Left ventricle myocardium inferior (tissue), 1 donor: Measurements from ENCODE around the gene VASH1. TPM values are rescaled to one million over a fixed set of nuclear protein-coding genes. Genes with fewer than 3 reads are reported as not detected.
A peak's percentile ranks its signal among the peaks of the same experiment; 100 is the strongest.

Experiments
- DNase-seq: peaks from one replicate; pipeline ENCODE4 v3.0.0-alpha.2; 2020
- H3K27ac ChIP-seq: fragments of 200-600 bp; replicated peaks from 2 replicates; pipeline ENCODE4 v1.8.0; 2021
- H3K27me3 ChIP-seq: fragments of 200-600 bp; 2 replicates; pipeline ENCODE4 v1.8.0; 2021; ENCODE audit warnings: low read depth
- H3K36me3 ChIP-seq: fragments of 200-600 bp; 2 replicates; pipeline ENCODE4 v1.8.0; 2021
- H3K4me1 ChIP-seq: fragments of 200-600 bp; 2 replicates; pipeline ENCODE4 v1.8.0; 2021
- H3K4me3 ChIP-seq: fragments of 200-600 bp; 2 replicates; pipeline ENCODE4 v1.8.0; 2021; ENCODE audit warnings: mild to moderate bottlenecking, moderate library complexity
- H3K9me3 ChIP-seq: fragments of 200-600 bp; replicated peaks from 2 replicates; pipeline ENCODE4 v1.8.0; 2021
- CTCF ChIP-seq: fragments of 200-600 bp; IDR thresholded peaks from 2 replicates; pipeline ENCODE4 v1.8.0; 2021; ENCODE audit warnings: antibody characterized with exemption, mild to moderate bottlenecking, borderline replicate concordance
- intact Hi-C: fragments of 100-400 bp; cut with micrococcal nuclease; formaldehyde crosslinking; loops from one replicate; pipeline ENCODE4 v1.11.0; 2022
- total RNA-seq: library from RNA; stranded (reverse); fragmentation: NEBNext Ultra II Directional; extraction: Animal tissue kit (Norgen Biotek cat#: 25700); gene quantifications from one replicate; pipeline ENCODE4 v1.2.1, GENCODE V29; 2021
- donor health status: DM: no; HTN: yes; CAD: no; lungs with severe emphysema.

The VASH1 gene
- total RNA-seq, 1 donor from 2014 or later = 12.4 TPM

- TF ChIP-seq CTCF = no peak
- Histone ChIP-seq H3K4me3 (peak within 1 kb of the TSS; percentile 74), H3K36me3 (peaks cover 18% of the 10 kb centered on the region), H3K4me1 (peaks cover 43% of the 10 kb centered on the region), H3K9me3 (no peaks in the 10 kb centered on the region), H3K27ac (peak within 1 kb of the TSS; percentile 85), H3K27me3 (no peaks in the 10 kb centered on the region)
- intact Hi-C loops = no loop called here
- peak; percentile 97 for DNase-seq
Measured at GRCh38 chr14:76812422-76813383, 51.4 kb downstream of the VASH1 start, which contains the start of gene ANGEL1. Gene ANGEL1 (minus strand): TSS chr14:76812882. CDS start chr14:76812827, 55 bp downstream.

- DNase-seq = no peak
- H3K27ac ChIP-seq = peak overlapping the region; percentile 43
- H3K36me3 ChIP-seq = no peaks in the 10 kb centered on the region
- no peak overlapping the region for H3K4me3 ChIP-seq
- H3K4me1 ChIP-seq = peaks cover 32% of the 10 kb centered on the region
- TF ChIP-seq CTCF = no peak
- intact Hi-C loops = no loop called here
- H3K27me3 ChIP-seq = no peaks in the 10 kb centered on the region
- H3K9me3 ChIP-seq = no peaks in the 10 kb centered on the region
Measured at GRCh38 chr14:76814726-76815645, 53.7 kb downstream of the VASH1 start.

- Histone ChIP-seq H3K27me3 (no peaks in the 10 kb centered on the region), H3K4me1 (no peaks in the 10 kb centered on the region), H3K9me3 (no peaks in the 10 kb centered on the region), H3K36me3 (no peaks in the 10 kb centered on the region), H3K27ac (no peak overlapping the region), H3K4me3 (no peak overlapping the region)
- DNase-seq = no peak
- intact Hi-C loops = no loop called here
- no peak for TF ChIP-seq CTCF
Measured at GRCh38 chr14:76820700-76821099, 59.4 kb downstream of the VASH1 start.

GRCh38 chr14:76826122-76826521 lies 64.9 kb downstream of the VASH1 start, which contains the start of gene LRRC74A:
Gene LRRC74A (plus strand): TSS chr14:76826408. CDS start chr14:76826698, 290 bp downstream.
- Histone ChIP-seq H3K36me3 (no peaks in the 10 kb centered on the region), H3K9me3 (no peaks in the 10 kb centered on the region), H3K27ac (no peak within 1 kb of the TSS), H3K4me1 (peaks cover 37% of the 10 kb centered on the region), H3K4me3 (no peak within 1 kb of the TSS), H3K27me3 (no peaks in the 10 kb centered on the region)
- no peak for DNase-seq
- TF ChIP-seq CTCF = no peak
- intact Hi-C loops = no loop called here

- H3K36me3 ChIP-seq = no peaks in the 10 kb centered on the region
- H3K9me3 ChIP-seq = no peaks in the 10 kb centered on the region
- no peaks in the 10 kb centered on the region for H3K27me3 ChIP-seq
- TF ChIP-seq CTCF = no peak
- peak; percentile 64 for DNase-seq
- H3K27ac ChIP-seq = peak overlapping the region; percentile 86
- intact Hi-C loops = no loop called here
- H3K4me3 ChIP-seq = peak overlapping the region; percentile 57
- H3K4me1 ChIP-seq = peaks cover 37% of the 10 kb centered on the region
Measured at GRCh38 chr14:76827696-76828296, 66.5 kb downstream of the VASH1 start.
